Ishikawa (cell line): ENCODE results near the gene CRYBG2.

Experiments used
- CEBPB ChIP-seq: IDR thresholded peaks from 2 replicates; pipeline ENCODE4 v1.6.1; 2012
- CREB1 ChIP-seq: IDR thresholded peaks from 2 replicates; pipeline ENCODE4 v1.6.1; 2012; ENCODE audit warnings: low read depth
- EGR1 ChIP-seq: IDR thresholded peaks from 2 replicates; pipeline ENCODE4 v1.6.1; 2012
- EP300 ChIP-seq: IDR thresholded peaks from 2 replicates; pipeline ENCODE4 v1.6.1; 2012; ENCODE audit warnings: borderline replicate concordance
- FOXM1 ChIP-seq: IDR thresholded peaks from 2 replicates; pipeline ENCODE4 v1.6.1; 2012; ENCODE audit warnings: low read depth, borderline replicate concordance
- MAX ChIP-seq: IDR thresholded peaks from 2 replicates; pipeline ENCODE4 v1.6.1; 2012
- NFIC ChIP-seq: IDR thresholded peaks from 2 replicates; pipeline ENCODE4 v1.6.1; 2012
- RAD21 ChIP-seq: IDR thresholded peaks from 2 replicates; pipeline ENCODE4 v1.6.1; 2012; ENCODE audit warnings: low read depth
- REST ChIP-seq: IDR thresholded peaks from 2 replicates; pipeline ENCODE4 v1.6.1; 2012; ENCODE audit warnings: low read depth, mild to moderate bottlenecking
- TAF1 ChIP-seq: IDR thresholded peaks from 2 replicates; pipeline ENCODE4 v1.6.1; 2012; ENCODE audit warnings: low read depth, mild to moderate bottlenecking
- TCF12 ChIP-seq: IDR thresholded peaks from 2 replicates; pipeline ENCODE4 v1.6.1; 2012; ENCODE audit warnings: low read depth
- TEAD4 ChIP-seq: IDR thresholded peaks from 2 replicates; pipeline ENCODE4 v1.6.1; 2012
- USF1 ChIP-seq: IDR thresholded peaks from 2 replicates; pipeline ENCODE4 v1.6.1; 2012
- YY1 ChIP-seq: IDR thresholded peaks from 2 replicates; pipeline ENCODE4 v1.6.1; 2012; ENCODE audit warnings: low read depth
- ZBTB7A ChIP-seq: IDR thresholded peaks from 2 replicates; pipeline ENCODE4 v1.6.1; 2012; ENCODE audit warnings: low read depth

CRYBG2 gene

GRCh38 chr1:26290122-26290881 is 63.6 kb downstream of the CRYBG2 start:
- TF ChIP-seq EGR1, result no peak
- no peak for TF ChIP-seq CEBPB
- TF ChIP-seq TCF12, result no peak
- no peak for TF ChIP-seq MAX
- TF ChIP-seq TEAD4, result no peak
- no peak for TF ChIP-seq USF1
- TF ChIP-seq REST, result no peak
- TF ChIP-seq RAD21, result no peak
- TF ChIP-seq TAF1, result no peak
- no peak for TF ChIP-seq CREB1

GRCh38 chr1:26289158-26290059 is 64.5 kb downstream of the CRYBG2 start:
- TF ChIP-seq NFIC (no peak), TEAD4 (peak; percentile 48), USF1 (peak; percentile 28; the same call in 1 of the 2 replicates), CREB1 (no peak), RAD21 (no peak; the same call in 1 of the 2 replicates), EP300 (no peak), CEBPB (no peak), TCF12 (peak; percentile 77), ZBTB7A (0 out of 2 replicates have a peak, but pooled peaks have one; percentile 49), YY1 (peak; percentile 57; the same call in 1 of the 2 replicates), REST (no peak), FOXM1 (no peak), TAF1 (no peak), EGR1 (peak; percentile 79), MAX (peak; percentile 74)

GRCh38 chr1:26288311-26288941 is 65.5 kb downstream of the CRYBG2 start:
- no peak for TF ChIP-seq NFIC
- no peak for TF ChIP-seq CEBPB
- TF ChIP-seq CREB1, result no peak
- no peak for TF ChIP-seq ZBTB7A
- TF ChIP-seq EP300, result no peak
- no peak for TF ChIP-seq TCF12
- no peak for TF ChIP-seq FOXM1
- no peak for TF ChIP-seq USF1
- TF ChIP-seq TAF1, result no peak

- TF ChIP-seq EGR1 (no peak), USF1 (no peak), CEBPB (no peak), FOXM1 (no peak), EP300 (no peak), TCF12 (no peak), NFIC (no peak), RAD21 (no peak), TAF1 (no peak), YY1 (no peak), ZBTB7A (no peak), REST (no peak), CREB1 (no peak), MAX (no peak), TEAD4 (no peak)
Measured at GRCh38 chr1:26287811-26288210, 66.1 kb downstream of the CRYBG2 start.
